Caco-2 (cell line): Measurements from ENCODE around the gene MORN3. TPM values are rescaled to one million over a fixed set of nuclear protein-coding genes. Genes with fewer than 3 reads are reported as not detected.

Experiments used
- BruUV-seq: library from RNA; stranded (reverse); fragments of 400-500 nt; replicated peaks from 2 replicates; lab custom pipeline; 2021; lab: Mats Ljungman, UMichigan
- CTCF ChIA-PET: fragments of 300-600 bp; sonication (Branson Sonifier 250); formaldehyde crosslinking; loops from one replicate; lab custom pipeline; 2022; ENCODE audit warnings: antibody characterized with exemption; lab: Charles Lee
- POLR2A ChIA-PET: fragments of 300-600 bp; sonication (Branson Sonifier 250); formaldehyde crosslinking; loops from one replicate; lab custom pipeline; 2022; ENCODE audit warnings: antibody characterized with exemption; lab: Charles Lee
- DNase-seq, 2 experiments: peaks; one replicate each; pipeline versions ENCODE4 v3.0.0 to v3.0.0-alpha.2; 2020 to 2022
- H3K27me3 ChIP-seq: replicated peaks from 2 replicates; pipeline ENCODE4 v1.6.0; 2011; ENCODE audit warnings: low read length; ENCODE audit not compliant: control insufficient read depth, insufficient read depth
- H3K36me3 ChIP-seq: 2 replicates; pipeline ENCODE4 v1.5.1; 2011; ENCODE audit warnings: low read length; ENCODE audit not compliant: control insufficient read depth, insufficient read depth
- H3K4me1 ChIP-seq: fragments of 250-450 bp; sonication (Bioruptor Pico); 2 replicates; pipeline ENCODE4 v1.5.1; 2020; ENCODE audit warnings: mild to moderate bottlenecking
- H3K4me3 ChIP-seq: 2 replicates; pipeline ENCODE4 v1.5.1; 2011; ENCODE audit warnings: low read depth, mild to moderate bottlenecking, control low read depth, low read length
- H3K9me3 ChIP-seq: fragments of 250-450 bp; sonication (Bioruptor Pico); 2 replicates; pipeline ENCODE4 v1.5.1; 2020; ENCODE audit warnings: mild to moderate bottlenecking, moderate library complexity
- H3K27ac Mint-ChIP-seq: one replicate; pipeline ENCODE4 v1.8.0; 2022; ENCODE audit warnings: mixed read lengths; ENCODE audit not compliant: unreplicated experiment
- H3K27me3 Mint-ChIP-seq: one replicate; pipeline ENCODE4 v1.8.0; 2022; ENCODE audit warnings: mixed read lengths; ENCODE audit not compliant: insufficient read depth, unreplicated experiment
- H3K36me3 Mint-ChIP-seq: one replicate; pipeline ENCODE4 v1.8.0; 2022; ENCODE audit warnings: mild to moderate bottlenecking, mixed read lengths; ENCODE audit not compliant: insufficient read depth, unreplicated experiment
- H3K4me1 Mint-ChIP-seq: one replicate; pipeline ENCODE4 v1.8.0; 2022; ENCODE audit warnings: low read depth, mixed read lengths; ENCODE audit not compliant: unreplicated experiment
- H3K4me3 Mint-ChIP-seq: one replicate; pipeline ENCODE4 v1.8.0; 2022; ENCODE audit warnings: mild to moderate bottlenecking, moderate library complexity, mixed read lengths; ENCODE audit not compliant: unreplicated experiment
- H3K9me3 Mint-ChIP-seq: one replicate; pipeline ENCODE4 v1.8.0; 2022; ENCODE audit warnings: mixed read lengths; ENCODE audit not compliant: unreplicated experiment
- intact Hi-C: fragments of 100-400 bp; cut with micrococcal nuclease; formaldehyde crosslinking; loops from one replicate; pipeline ENCODE4 v1.10.0; 2022; ENCODE audit not compliant: unreplicated experiment
- total RNA-seq: library from RNA; stranded (reverse); gene quantifications from 2 replicates; pipeline ENCODE4 v1.2.3, GENCODE V29; 2022
- TF ChIP-seq, protein P1 (sequence below), 2 experiments: fragments of 200-600 bp in 1 of 2; IDR thresholded peaks; 1 replicate in 1 of 2; 2 replicates in 1 of 2; pipeline versions ENCODE4 v1.5.1 to v1.8.0; 2011 to 2022; ENCODE audit warnings: antibody characterized with exemption in 1 of 2, control low read depth in 1 of 2, inconsistent platforms in 1 of 2, low read depth in 1 of 2, low read length in 1 of 2, mild to moderate bottlenecking in 1 of 2, moderate library complexity in 1 of 2; ENCODE audit not compliant: insufficient read depth in 1 of 2, severe bottlenecking in 1 of 2, unreplicated experiment in 1 of 2

MORN3 gene
- total RNA-seq, 1 experiment from 2014 or later, result 36.5 TPM

- DNase-seq, result no peak
- intact Hi-C loops, result no loop called here
- H3K4me1 Mint-ChIP-seq, result peaks cover 23% of the 10 kb centered on the region
- TF ChIP-seq, protein P1, sequence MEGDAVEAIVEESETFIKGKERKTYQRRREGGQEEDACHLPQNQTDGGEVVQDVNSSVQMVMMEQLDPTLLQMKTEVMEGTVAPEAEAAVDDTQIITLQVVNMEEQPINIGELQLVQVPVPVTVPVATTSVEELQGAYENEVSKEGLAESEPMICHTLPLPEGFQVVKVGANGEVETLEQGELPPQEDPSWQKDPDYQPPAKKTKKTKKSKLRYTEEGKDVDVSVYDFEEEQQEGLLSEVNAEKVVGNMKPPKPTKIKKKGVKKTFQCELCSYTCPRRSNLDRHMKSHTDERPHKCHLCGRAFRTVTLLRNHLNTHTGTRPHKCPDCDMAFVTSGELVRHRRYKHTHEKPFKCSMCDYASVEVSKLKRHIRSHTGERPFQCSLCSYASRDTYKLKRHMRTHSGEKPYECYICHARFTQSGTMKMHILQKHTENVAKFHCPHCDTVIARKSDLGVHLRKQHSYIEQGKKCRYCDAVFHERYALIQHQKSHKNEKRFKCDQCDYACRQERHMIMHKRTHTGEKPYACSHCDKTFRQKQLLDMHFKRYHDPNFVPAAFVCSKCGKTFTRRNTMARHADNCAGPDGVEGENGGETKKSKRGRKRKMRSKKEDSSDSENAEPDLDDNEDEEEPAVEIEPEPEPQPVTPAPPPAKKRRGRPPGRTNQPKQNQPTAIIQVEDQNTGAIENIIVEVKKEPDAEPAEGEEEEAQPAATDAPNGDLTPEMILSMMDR (IDR thresholded peaks at IDR 0.05; ENCODE audit: insufficient read depth in 1 of 2, low read depth in 1 of 2, low read length in 1 of 2, severe bottlenecking in 1 of 2, unreplicated experiment in 1 of 2), result no peak
- H3K4me3 Mint-ChIP-seq, result no peak overlapping the region
- ChIA-PET POLR2A (no interaction called here), CTCF (interaction anchor here (0.8 kb wide), 2 partner anchors 27 to 58 kb away, joined by 3 to 4 read pairs; no protein-coding TSS in a partner anchor)
- H3K9me3 ChIP-seq, result no peaks in the 10 kb centered on the region
- H3K4me3 ChIP-seq, result no peak overlapping the region
- no peaks in the 10 kb centered on the region for H3K36me3 ChIP-seq
- peak overlapping the region; percentile 79 for H3K27ac Mint-ChIP-seq
- BruUV-seq, result no TSS peak
- H3K27me3 Mint-ChIP-seq, result no peaks in the 10 kb centered on the region
- peaks cover 5% of the 10 kb centered on the region for H3K36me3 Mint-ChIP-seq
- H3K27me3 ChIP-seq, result no peaks in the 10 kb centered on the region
- peaks cover 7% of the 10 kb centered on the region for H3K4me1 ChIP-seq
- peaks cover 9% of the 10 kb centered on the region for H3K9me3 Mint-ChIP-seq
Observed at GRCh38 chr12:121610239-121611149, 59.0 kb downstream of the MORN3 start.

DNA sequence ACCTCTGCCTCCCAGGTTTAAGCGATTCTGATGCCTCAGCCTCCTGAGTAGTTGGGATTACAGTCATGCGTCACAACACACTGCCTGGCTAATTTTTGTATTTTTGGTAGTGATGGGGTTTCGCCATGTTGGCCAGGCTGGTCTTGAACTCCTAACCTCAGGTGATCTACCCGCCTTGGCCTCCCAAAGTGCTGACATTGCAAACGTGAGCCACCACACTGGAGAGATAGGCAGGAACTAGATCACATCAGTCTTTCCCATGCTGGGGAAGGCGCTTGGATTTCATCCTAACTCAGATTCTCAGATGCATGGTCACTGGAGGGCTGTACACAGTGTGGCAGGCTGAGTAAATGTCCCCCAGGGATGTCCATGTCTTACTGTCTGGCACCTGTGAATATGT is 61.2 kb downstream of the MORN3 start:
- peaks cover 5% of the 10 kb centered on the region for H3K36me3 Mint-ChIP-seq
- intact Hi-C loops, result no loop called here
- H3K9me3 Mint-ChIP-seq, result peaks cover 9% of the 10 kb centered on the region
- TF ChIP-seq, protein P1 (IDR thresholded peaks at IDR 0.05; ENCODE audit: insufficient read depth in 1 of 2, low read depth in 1 of 2, low read length in 1 of 2, severe bottlenecking in 1 of 2, unreplicated experiment in 1 of 2), result no peak
- CTCF ChIA-PET, result no interaction called here
- H3K27ac Mint-ChIP-seq, result peak overlapping the region; percentile 68
- BruUV-seq, result no TSS peak
- H3K27me3 Mint-ChIP-seq, result no peaks in the 10 kb centered on the region
- H3K4me3 Mint-ChIP-seq, result no peak overlapping the region
- Histone ChIP-seq H3K9me3 (no peaks in the 10 kb centered on the region), H3K4me3 (no peak overlapping the region), H3K4me1 (peaks cover 7% of the 10 kb centered on the region), H3K36me3 (no peaks in the 10 kb centered on the region), H3K27me3 (no peaks in the 10 kb centered on the region)
- no peak for DNase-seq
- H3K4me1 Mint-ChIP-seq, result peaks cover 30% of the 10 kb centered on the region
- POLR2A ChIA-PET, result no interaction called here

- Histone ChIP-seq H3K4me3 (no peak overlapping the region), H3K4me1 (peaks cover 40% of the 10 kb centered on the region), H3K27me3 (no peaks in the 10 kb centered on the region), H3K36me3 (no peaks in the 10 kb centered on the region), H3K9me3 (no peaks in the 10 kb centered on the region)
- intact Hi-C loops, result loop anchor here (5.0 kb wide), 1 partner anchor 66 kb away; no protein-coding TSS in a partner anchor
- Mint-ChIP-seq H3K4me1 (peaks cover 23% of the 10 kb centered on the region), H3K36me3 (peaks cover 27% of the 10 kb centered on the region), H3K27me3 (no peaks in the 10 kb centered on the region), H3K4me3 (no peak overlapping the region), H3K27ac (no peak overlapping the region), H3K9me3 (peaks cover 5% of the 10 kb centered on the region)
- ChIA-PET CTCF (no interaction called here), POLR2A (no interaction called here)
- BruUV-seq, result no TSS peak
- TF ChIP-seq, protein P1 (IDR thresholded peaks at IDR 0.05; ENCODE audit: insufficient read depth in 1 of 2, low read depth in 1 of 2, low read length in 1 of 2, severe bottlenecking in 1 of 2, unreplicated experiment in 1 of 2), result no peak
- DNase-seq, result no peak
Observed at GRCh38 chr12:121603581-121603980, 65.9 kb downstream of the MORN3 start.
